K562 (cell line): ENCODE measurements around the gene CNPPD1. TPM values are rescaled to one million over a fixed set of nuclear protein-coding genes. Genes with fewer than 3 reads are reported as not detected.
A peak's percentile ranks its signal among the peaks of the same experiment; 100 is the strongest.

Experiments used
- BRD4 ChIP-seq: fragments of 200-600 bp; sonication (generic); IDR thresholded peaks from 2 replicates; pipeline ENCODE4 v1.6.1; 2017; ENCODE audit warnings: inconsistent platforms
- FIP1L1 ChIP-seq: fragments of 200-400 bp; formaldehyde crosslinking; IDR thresholded peaks from 2 replicates; pipeline ENCODE4 v1.6.1; 2018; ENCODE audit warnings: mild to moderate bottlenecking, low read depth, low read length; ENCODE audit not compliant: poor library complexity, severe bottlenecking
- FOXJ3 ChIP-seq: sonication (generic); formaldehyde crosslinking; IDR thresholded peaks from 2 replicates; pipeline ENCODE4 v1.4.0; 2020; ENCODE audit warnings: mild to moderate bottlenecking, missing genetic modification reagents
- HIVEP1 ChIP-seq: fragments of 250-450 bp; sonication (Bioruptor Pico); IDR thresholded peaks from 2 replicates; pipeline ENCODE4 v1.4.0; 2020; ENCODE audit warnings: mild to moderate bottlenecking
- JUN ChIP-seq, 2 experiments: sonication (generic) in 1 of 2; formaldehyde crosslinking in 1 of 2; IDR thresholded peaks; 2 replicates each; pipeline versions ENCODE4 v1.6.1 to v1.8.0; 2012 to 2022; ENCODE audit warnings: borderline replicate concordance in 2 of 2, mild to moderate bottlenecking in 2 of 2, improper control_type of control experiment in 1 of 2, low read depth in 1 of 2, low read length in 1 of 2, missing genetic modification reagents in 1 of 2
- NEUROD1 ChIP-seq: fragments of 150-350 bp; IDR thresholded peaks from 2 replicates; pipeline ENCODE4 v1.6.1; 2014; ENCODE audit warnings: borderline replicate concordance, low read length, low read depth; ENCODE audit not compliant: partially characterized antibody
- NONO ChIP-seq, 2 experiments: fragments of 200-400 bp in 1 of 2; fragments of 450-650 bp in 1 of 2; formaldehyde crosslinking in 1 of 2; IDR thresholded peaks; 2 replicates each; pipeline ENCODE4 v1.6.1; 2017; ENCODE audit warnings: low read depth in 2 of 2, mild to moderate bottlenecking in 2 of 2, moderate library complexity in 2 of 2, low read length in 1 of 2
- NR2F6 ChIP-seq: fragments of 450-650 bp; formaldehyde crosslinking; IDR thresholded peaks from 2 replicates; pipeline ENCODE4 v1.4.0; 2020; ENCODE audit warnings: mild to moderate bottlenecking
- NRF1 ChIP-seq, 2 experiments: fragments of 450-650 bp; IDR thresholded peaks in 1 of 2; conservative IDR thresholded peaks in 1 of 2; 2 replicates each; pipeline ENCODE4 v1.6.1; 2014; ENCODE audit warnings: mild to moderate bottlenecking in 2 of 2
- RBM14 ChIP-seq: fragments of 200-400 bp; formaldehyde crosslinking; IDR thresholded peaks from 2 replicates; pipeline ENCODE4 v1.6.1; 2018; ENCODE audit warnings: low read depth, mild to moderate bottlenecking, low read length, moderate library complexity, borderline replicate concordance; ENCODE audit not compliant: insufficient read depth
- SP1 ChIP-seq: sonication (generic); formaldehyde crosslinking; IDR thresholded peaks from 2 replicates; pipeline ENCODE4 v1.8.1; 2022; ENCODE audit warnings: mild to moderate bottlenecking, missing genetic modification reagents
- TAF1 ChIP-seq: IDR thresholded peaks from 2 replicates; pipeline ENCODE4 v1.6.1; 2011; ENCODE audit warnings: mild to moderate bottlenecking, low read length, moderate library complexity; ENCODE audit not compliant: insufficient read depth, control insufficient read depth, severe bottlenecking; ENCODE audit errors: extremely low read depth
- TEAD1 ChIP-seq, 2 experiments: fragments of 450-650 bp in 1 of 2; sonication (generic) in 1 of 2; formaldehyde crosslinking; IDR thresholded peaks; 2 replicates each; pipeline versions ENCODE4 v1.4.0 to v1.8.0; 2020 to 2022; ENCODE audit warnings: mild to moderate bottlenecking in 2 of 2, missing genetic modification reagents in 1 of 2
- ZC3H11A ChIP-seq: IDR thresholded peaks from 2 replicates; pipeline ENCODE4 v1.6.1; 2012; ENCODE audit warnings: low read depth, low read length, improper control_type of control experiment
- ZNF24 ChIP-seq: fragments of 450-650 bp; IDR thresholded peaks from 2 replicates; pipeline ENCODE4 v1.6.1; 2016
- ZNF3 ChIP-seq: fragments of 250-450 bp; sonication (Bioruptor Pico); IDR thresholded peaks from 2 replicates; pipeline ENCODE4 v1.5.0; 2021; ENCODE audit warnings: mild to moderate bottlenecking, moderate library complexity
- ZNF77 ChIP-seq: fragments of 250-450 bp; sonication (Bioruptor Pico); IDR thresholded peaks from 2 replicates; pipeline ENCODE4 v1.5.0; 2020
- polyA plus RNA-seq, 8 experiments: library from polyadenylated mRNA; depleted of rRNA in 4 of 8; stranded (reverse) in 5 of 8; unstranded in 3 of 8; fragments of >200 nt; fragmentation: Nextera tagmentation in 2 of 8; fragmentation: Illumina TruSeq in 1 of 8; extraction: Ambion mirVana in 2 of 8; extraction: Trizol in 1 of 8; gene quantifications; 2 replicates each; pipeline versions ENCODE4 v1.2.1 to v1.2.3, GENCODE V29; 2011 to 2014; ENCODE audit warnings: inconsistent platforms in 1 of 8, missing spikeins in 1 of 8
- total RNA-seq, 7 experiments: library from RNA; depleted of rRNA in 6 of 7; stranded (reverse); fragments of >200 nt in 6 of 7; fragmentation: Illumina TruSeq in 2 of 7; extraction: Trizol in 2 of 7; gene quantifications; 2 replicates each; pipeline versions ENCODE4 v1.2.1 to v1.2.3, GENCODE V29; 2011 to 2021; ENCODE audit warnings: low replicate concordance in 1 of 7
- TF ChIP-seq, protein P1 (sequence below): sonication (generic); formaldehyde crosslinking; IDR thresholded peaks from 2 replicates; pipeline ENCODE4 v1.9.0; 2022; ENCODE audit warnings: mild to moderate bottlenecking, missing genetic modification reagents
- TF ChIP-seq, protein P2 (sequence below): sonication (generic); formaldehyde crosslinking; IDR thresholded peaks from 2 replicates; pipeline ENCODE4 v1.4.0; 2020; ENCODE audit warnings: mild to moderate bottlenecking, missing genetic modification reagents
- TF ChIP-seq, protein P3 (sequence below): sonication (generic); formaldehyde crosslinking; IDR thresholded peaks from 2 replicates; pipeline ENCODE4 v1.8.0; 2023; ENCODE audit warnings: mild to moderate bottlenecking, missing genetic modification reagents
- TF ChIP-seq, protein P4 (sequence below): sonication (generic); formaldehyde crosslinking; IDR thresholded peaks from 2 replicates; pipeline ENCODE4 v1.8.0; 2022; ENCODE audit warnings: mild to moderate bottlenecking, missing genetic modification reagents

CNPPD1 gene
- total and polyA plus RNA-seq, 9 of the 15 experiments (the other 6 are each of a cell fraction or from before 2014, with no cell fraction given) = 9.9 to 53.5 (median 27.0) TPM

- TF ChIP-seq, protein P1, sequence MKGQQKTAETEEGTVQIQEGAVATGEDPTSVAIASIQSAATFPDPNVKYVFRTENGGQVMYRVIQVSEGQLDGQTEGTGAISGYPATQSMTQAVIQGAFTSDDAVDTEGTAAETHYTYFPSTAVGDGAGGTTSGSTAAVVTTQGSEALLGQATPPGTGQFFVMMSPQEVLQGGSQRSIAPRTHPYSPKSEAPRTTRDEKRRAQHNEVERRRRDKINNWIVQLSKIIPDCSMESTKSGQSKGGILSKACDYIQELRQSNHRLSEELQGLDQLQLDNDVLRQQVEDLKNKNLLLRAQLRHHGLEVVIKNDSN (CRISPR knock-in tag) = peak; percentile 99
- TF ChIP-seq TEAD1 (CRISPR knock-in tag; IDR thresholded peaks at IDR 0.05) (peak in 1 of 2 experiments; percentile 74; a peak in 2 of 4 replicates), ZC3H11A (no peak), ZNF3 (CRISPR knock-in tag) (no peak), NEUROD1 (no peak), TAF1 (peak; percentile 72), BRD4 (no peak), ZNF77 (CRISPR knock-in tag) (no peak), ZNF24 (no peak), FOXJ3 (CRISPR knock-in tag) (no peak), NRF1 (conservative IDR thresholded peaks at IDR 0.05 in 1 of 2, IDR thresholded peaks at IDR 0.05 in 1 of 2) (peak; percentile 64 to 69), SP1 (CRISPR knock-in tag) (peak; percentile 87), NR2F6 (CRISPR knock-in tag) (no peak), NONO (IDR thresholded peaks at IDR 0.05; ENCODE audit: low read depth in 2 of 2, low read length in 1 of 2) (peak in 1 of 2 experiments; percentile 71; a peak in 2 of 4 replicates), RBM14 (no peak), HIVEP1 (no peak), FIP1L1 (peak; percentile 74), JUN (IDR thresholded peaks at IDR 0.05; ENCODE audit: borderline replicate concordance, low read depth, low read length) (peak; percentile 65; the same call in 1 of the 2 replicates), JUN (CRISPR knock-in tag; IDR thresholded peaks at IDR 0.05; ENCODE audit: borderline replicate concordance) (peak; percentile 44; the same call in 1 of the 2 replicates)
- TF ChIP-seq, protein P2, sequence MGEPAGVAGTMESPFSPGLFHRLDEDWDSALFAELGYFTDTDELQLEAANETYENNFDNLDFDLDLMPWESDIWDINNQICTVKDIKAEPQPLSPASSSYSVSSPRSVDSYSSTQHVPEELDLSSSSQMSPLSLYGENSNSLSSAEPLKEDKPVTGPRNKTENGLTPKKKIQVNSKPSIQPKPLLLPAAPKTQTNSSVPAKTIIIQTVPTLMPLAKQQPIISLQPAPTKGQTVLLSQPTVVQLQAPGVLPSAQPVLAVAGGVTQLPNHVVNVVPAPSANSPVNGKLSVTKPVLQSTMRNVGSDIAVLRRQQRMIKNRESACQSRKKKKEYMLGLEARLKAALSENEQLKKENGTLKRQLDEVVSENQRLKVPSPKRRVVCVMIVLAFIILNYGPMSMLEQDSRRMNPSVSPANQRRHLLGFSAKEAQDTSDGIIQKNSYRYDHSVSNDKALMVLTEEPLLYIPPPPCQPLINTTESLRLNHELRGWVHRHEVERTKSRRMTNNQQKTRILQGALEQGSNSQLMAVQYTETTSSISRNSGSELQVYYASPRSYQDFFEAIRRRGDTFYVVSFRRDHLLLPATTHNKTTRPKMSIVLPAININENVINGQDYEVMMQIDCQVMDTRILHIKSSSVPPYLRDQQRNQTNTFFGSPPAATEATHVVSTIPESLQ (CRISPR knock-in tag) = 0 out of 2 replicates have a peak, but pooled peaks have one; percentile 83
- TF ChIP-seq, protein P3, sequence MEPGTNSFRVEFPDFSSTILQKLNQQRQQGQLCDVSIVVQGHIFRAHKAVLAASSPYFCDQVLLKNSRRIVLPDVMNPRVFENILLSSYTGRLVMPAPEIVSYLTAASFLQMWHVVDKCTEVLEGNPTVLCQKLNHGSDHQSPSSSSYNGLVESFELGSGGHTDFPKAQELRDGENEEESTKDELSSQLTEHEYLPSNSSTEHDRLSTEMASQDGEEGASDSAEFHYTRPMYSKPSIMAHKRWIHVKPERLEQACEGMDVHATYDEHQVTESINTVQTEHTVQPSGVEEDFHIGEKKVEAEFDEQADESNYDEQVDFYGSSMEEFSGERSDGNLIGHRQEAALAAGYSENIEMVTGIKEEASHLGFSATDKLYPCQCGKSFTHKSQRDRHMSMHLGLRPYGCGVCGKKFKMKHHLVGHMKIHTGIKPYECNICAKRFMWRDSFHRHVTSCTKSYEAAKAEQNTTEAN (CRISPR knock-in tag) = no peak
- TF ChIP-seq, protein P4, sequence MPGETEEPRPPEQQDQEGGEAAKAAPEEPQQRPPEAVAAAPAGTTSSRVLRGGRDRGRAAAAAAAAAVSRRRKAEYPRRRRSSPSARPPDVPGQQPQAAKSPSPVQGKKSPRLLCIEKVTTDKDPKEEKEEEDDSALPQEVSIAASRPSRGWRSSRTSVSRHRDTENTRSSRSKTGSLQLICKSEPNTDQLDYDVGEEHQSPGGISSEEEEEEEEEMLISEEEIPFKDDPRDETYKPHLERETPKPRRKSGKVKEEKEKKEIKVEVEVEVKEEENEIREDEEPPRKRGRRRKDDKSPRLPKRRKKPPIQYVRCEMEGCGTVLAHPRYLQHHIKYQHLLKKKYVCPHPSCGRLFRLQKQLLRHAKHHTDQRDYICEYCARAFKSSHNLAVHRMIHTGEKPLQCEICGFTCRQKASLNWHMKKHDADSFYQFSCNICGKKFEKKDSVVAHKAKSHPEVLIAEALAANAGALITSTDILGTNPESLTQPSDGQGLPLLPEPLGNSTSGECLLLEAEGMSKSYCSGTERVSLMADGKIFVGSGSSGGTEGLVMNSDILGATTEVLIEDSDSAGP (CRISPR knock-in tag) = no peak
Observed at GRCh38 chr2:219218732-219219701, 42.3 kb upstream of the CNPPD1 start, which contains the start of gene ABCB6 (continued).
